Colon (tissue), 2 donors: ENCODE results near the gene ZNF256.
"Not testable (repeated sequence)": the region's sequence is repeated elsewhere in the genome, so short reads cannot be mapped to it uniquely, and the experiment has no call there.

Experiments
- FAIRE-seq: peaks from 2 replicates; lab custom pipeline; 2012; peaks lifted over from hg19 to GRCh38; lab: Jason Lieb, UNC
- donor health status: control.
- donor health status: control.

The ZNF256 gene

GRCh38 chr19:57947419-57948134, at the start of gene ZNF256:
Gene ZNF256 (minus strand): TSS chr19:57947706. CDS start chr19:57947474, 232 bp downstream.
- no peak for FAIRE-seq

GRCh38 chr19:57992841-57993240, 45.3 kb upstream of the ZNF256 start:
- FAIRE-seq = no peak

- FAIRE-seq = no peak
Measured at GRCh38 chr19:57978586-57979289, 31.2 kb upstream of the ZNF256 start.

DNA sequence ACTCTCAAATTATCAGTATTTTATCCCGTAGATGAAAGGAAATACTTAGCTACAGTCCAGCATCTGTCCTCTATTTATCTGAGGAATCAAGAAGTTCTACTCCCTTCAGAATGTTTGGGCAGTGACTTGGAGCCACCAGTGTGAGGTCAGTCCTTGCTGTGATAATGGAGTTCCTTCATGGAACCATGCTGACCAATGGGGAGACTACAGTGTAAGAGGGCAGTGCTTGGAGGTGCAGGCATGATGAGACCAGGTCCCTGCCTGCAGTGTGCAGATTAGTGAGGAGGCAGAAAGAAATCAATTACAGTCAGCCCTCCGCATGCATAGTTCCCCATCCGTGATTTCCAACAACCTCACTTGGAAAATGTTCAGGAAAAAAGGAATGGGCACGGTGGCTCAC, 26.9 kb upstream of the ZNF256 start, which contains the start of gene C19orf18:
TSS of gene C19orf18 (minus strand) at position 101 of the 400 bp plus-strand sequence. CDS start 102 bp downstream, outside the sequence.
- no peak for FAIRE-seq

DNA sequence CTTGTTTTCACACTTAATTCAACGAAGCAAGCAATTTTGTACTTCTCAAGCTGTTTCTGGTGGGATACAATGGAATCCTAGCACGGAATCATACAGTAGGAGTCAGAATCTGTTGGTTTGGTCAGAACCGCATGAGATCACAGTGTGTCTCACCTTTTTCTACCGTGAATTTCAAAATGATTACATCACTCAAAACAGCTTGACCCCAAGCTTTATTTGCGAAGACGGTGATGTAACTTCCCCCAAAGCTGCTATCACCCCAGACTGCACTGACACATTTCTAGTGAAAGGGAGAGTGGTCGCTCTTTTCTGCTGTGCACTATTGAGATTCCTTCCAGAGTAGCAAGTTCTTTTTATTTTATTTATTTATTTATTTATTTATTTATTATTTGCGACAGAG, 17.3 kb upstream of the ZNF256 start:
- no peak for FAIRE-seq

GRCh38 chr19:57961785-57962184, 14.3 kb upstream of the ZNF256 start:
- no peak for FAIRE-seq

DNA sequence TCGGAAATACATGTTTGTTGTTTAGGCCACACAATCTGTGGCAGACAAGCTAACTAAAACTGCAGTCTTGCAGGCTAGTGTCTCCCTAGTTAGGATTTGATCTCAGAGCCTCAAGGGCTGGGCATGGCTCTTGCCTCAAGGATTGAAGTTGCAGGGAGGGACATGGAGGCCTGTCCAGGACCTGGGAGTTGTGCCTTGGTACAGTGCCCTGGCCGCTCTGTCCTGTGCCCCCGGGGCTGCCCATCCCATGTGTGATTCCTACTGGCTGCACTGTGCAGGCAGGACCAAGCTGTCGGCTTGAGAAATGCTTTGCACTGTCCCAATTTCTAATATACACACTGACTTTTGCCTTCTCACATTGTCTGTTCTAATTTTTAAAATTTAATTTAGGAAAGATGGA, 7.5 kb upstream of the ZNF256 start:
- no peak for FAIRE-seq

DNA sequence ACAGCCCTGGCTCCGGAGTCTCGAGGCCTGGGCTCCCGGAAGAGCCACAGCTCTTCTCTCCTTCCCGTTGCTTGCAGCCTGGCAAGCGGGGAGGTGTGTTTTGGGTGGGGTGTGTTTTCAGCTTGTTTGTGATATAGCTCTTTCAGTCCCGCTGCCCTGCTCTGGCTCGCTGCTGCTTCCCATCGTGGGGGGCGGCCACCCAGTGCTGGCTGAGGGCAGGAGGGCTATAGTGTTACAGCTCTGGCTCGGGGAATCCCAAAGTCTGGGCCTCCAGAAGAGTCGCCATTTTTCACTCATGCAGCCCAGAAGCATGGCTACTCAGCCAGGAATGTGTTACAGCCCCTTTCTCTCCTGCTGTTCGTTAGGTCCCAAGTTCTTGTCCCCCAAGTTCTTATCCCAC, 2.2 kb upstream of the ZNF256 start:
- FAIRE-seq = no peak

GRCh38 chr19:57949296-57949695, 1.8 kb upstream of the ZNF256 start:
- FAIRE-seq = no peak

GRCh38 chr19:57947088-57947418, 453 bp downstream of the ZNF256 start:
- no peak for FAIRE-seq

- no peak for FAIRE-seq
Measured at GRCh38 chr19:57946316-57946715, 1.2 kb downstream of the ZNF256 start.

- no peak for FAIRE-seq
Measured at GRCh38 chr19:57941593-57941992, 5.9 kb downstream of the ZNF256 start.

- no peak for FAIRE-seq
Measured at GRCh38 chr19:57935731-57936130, 11.8 kb downstream of the ZNF256 start.

DNA sequence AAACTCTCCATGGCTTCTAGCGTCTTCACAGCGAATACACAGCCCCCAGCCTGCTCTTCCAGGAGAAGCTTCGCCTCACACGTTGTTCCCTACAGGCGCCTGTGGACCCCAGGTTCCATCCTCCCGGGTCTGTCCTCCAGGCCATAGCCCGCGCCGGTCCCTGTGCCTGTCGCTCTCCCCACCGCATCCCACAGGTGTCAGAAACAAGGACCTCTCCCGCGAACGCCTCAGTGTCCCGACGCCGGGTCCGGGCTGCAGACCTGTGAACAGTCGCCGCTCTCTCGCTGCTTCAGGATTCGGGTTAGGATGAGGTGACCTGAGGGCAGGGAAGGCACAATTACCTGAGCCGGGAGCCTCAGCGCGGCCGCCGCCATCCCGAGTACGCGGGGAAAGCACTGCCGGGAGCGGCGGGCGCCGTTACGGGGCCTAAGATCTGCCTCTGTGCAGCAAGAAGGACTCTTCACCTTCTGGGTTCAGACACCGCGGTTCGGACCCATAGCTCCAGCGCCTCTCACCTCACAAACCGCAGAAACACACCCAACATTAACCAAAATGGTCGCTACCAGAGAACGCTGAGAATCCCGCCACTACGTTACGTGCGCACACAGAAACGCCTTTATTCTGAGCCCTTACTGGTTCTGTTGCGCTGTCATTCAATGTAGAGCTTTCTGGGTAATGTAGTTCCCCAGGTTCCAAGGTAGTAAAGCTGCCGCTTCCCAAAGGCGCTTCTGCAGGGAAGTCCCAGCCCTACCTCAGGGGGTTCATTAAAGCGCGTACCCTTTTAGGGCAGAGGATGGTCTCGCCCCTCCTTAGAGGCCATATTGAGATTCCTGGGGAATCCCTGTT, 12.5 kb downstream of the ZNF256 start, which contains the start of gene ZNF418:
TSS of gene ZNF418 (minus strand) at position 583 of the 846 bp plus-strand sequence. CDS start 1,580 bp downstream, outside the sequence.
- no peak for FAIRE-seq

GRCh38 chr19:57927587-57927986, 19.9 kb downstream of the ZNF256 start:
- FAIRE-seq = no peak

GRCh38 chr19:57916168-57916995, 31.1 kb downstream of the ZNF256 start, which contains the start of gene ZNF417:
Gene ZNF417 (minus strand): TSS chr19:57916592. CDS start chr19:57916411, 181 bp downstream.
- FAIRE-seq = not testable (repeated sequence)

DNA sequence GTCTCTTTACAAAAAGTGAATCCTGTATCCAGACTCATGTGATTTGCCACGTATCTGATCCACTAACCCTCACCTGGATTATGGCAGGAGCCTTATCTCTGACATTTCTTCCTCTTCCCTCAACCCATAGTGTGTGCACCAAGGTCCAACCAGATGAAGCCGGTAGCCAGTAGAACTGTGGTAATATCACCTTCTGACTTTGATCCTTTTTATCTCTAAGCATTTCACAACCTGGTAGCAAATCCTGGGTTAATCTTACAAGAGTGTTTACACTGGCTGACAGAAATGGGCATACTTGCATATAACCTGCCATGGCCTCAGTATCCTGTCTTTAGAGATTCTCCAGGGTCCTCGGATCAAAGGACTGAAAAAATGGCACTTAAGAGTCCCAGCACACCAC, 33.0 kb downstream of the ZNF256 start:
- FAIRE-seq = no peak

DNA sequence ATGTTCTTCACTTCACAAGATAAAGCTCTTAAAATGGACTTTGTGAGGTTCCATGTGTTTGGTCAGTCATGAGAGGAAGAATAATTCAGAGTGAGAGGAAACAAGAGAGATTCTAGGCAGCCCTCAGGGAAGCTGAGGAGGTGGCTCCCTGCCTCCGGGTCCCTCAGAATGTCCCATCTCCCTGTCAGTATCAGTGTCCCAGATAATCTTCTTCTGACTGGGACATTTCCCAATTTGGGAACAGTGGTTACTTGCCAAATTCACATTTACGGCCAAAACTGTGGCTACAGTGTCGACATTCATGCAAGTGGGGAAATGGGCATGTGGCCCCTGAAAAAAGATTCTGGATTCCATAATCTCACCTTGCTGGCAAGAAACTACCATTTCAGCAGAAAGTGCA, 40.1 kb downstream of the ZNF256 start:
- FAIRE-seq = no peak

- no peak for FAIRE-seq
Measured at GRCh38 chr19:57905258-57905657, 42.2 kb downstream of the ZNF256 start.

GRCh38 chr19:57903618-57904184, 43.8 kb downstream of the ZNF256 start:
- no peak for FAIRE-seq

- FAIRE-seq = no peak
Measured at GRCh38 chr19:57900311-57900710, 47.2 kb downstream of the ZNF256 start.
